Lower leg skin (tissue), 4 donors: Measurements from ENCODE around the gene SLC1A4. TPM values are rescaled to one million over a fixed set of nuclear protein-coding genes. Genes with fewer than 3 reads are reported as not detected.

Experiments
- DNase-seq, 2 donors: peaks; one replicate each; pipeline ENCODE4 v3.0.0-alpha.2; 2019; ENCODE audit warnings: low spot score in 2 of 2
- H3K4me3 ChIP-seq: fragments of 200-600 bp; sonication (generic); 2 replicates; pipeline ENCODE4 v1.5.1; 2017; ENCODE audit warnings: mild to moderate bottlenecking, low read depth; ENCODE audit not compliant: poor library complexity, severe bottlenecking
- POLR2A ChIP-seq, 2 donors: fragments of 450-650 bp; IDR thresholded peaks; one replicate each; pipeline ENCODE4 v1.6.1; 2016 to 2017; ENCODE audit warnings: antibody characterized with exemption in 2 of 2, mild to moderate bottlenecking in 1 of 2, moderate library complexity in 1 of 2
- WGBS, 2 donors: methylation state at CpG; one replicate each; pipeline ENCODE4 v1.1.5; 2018; 5-methylcytosine and 5-hydroxymethylcytosine counted together
- intact Hi-C: fragments of 100-400 bp; cut with DNase I; formaldehyde crosslinking; loops from one replicate; pipeline ENCODE4 v1.15.0; 2023; ENCODE audit warnings: low total_unique reads
- total RNA-seq, 4 donors: library from RNA; depleted of rRNA; stranded (reverse); fragments of >200 nt; gene quantifications; one replicate each; pipeline ENCODE4 v1.1.0, GENCODE V29; 2016
- TF ChIP-seq, protein P1 (sequence below), 3 donors: fragments of 450-650 bp; IDR thresholded peaks; one replicate each; pipeline ENCODE4 v1.5.1; 2016; ENCODE audit warnings: antibody characterized with exemption in 3 of 3, mild to moderate bottlenecking in 3 of 3, moderate library complexity in 2 of 3

SLC1A4 gene
- total RNA-seq, 4 donors from 2014 or later: 8.3 to 31.1 (median 18.0) TPM

GRCh38 chr2:64989982-64990614, 899 bp downstream of the SLC1A4 start:
- peak overlapping the region; percentile 52 for H3K4me3 ChIP-seq
- DNase-seq: no peak
- intact Hi-C loops: no loop called here
- 19 to 20% methylated on average over 25 to 33 of the region's 35 CpGs for WGBS, 2 donors
- no peak for TF ChIP-seq POLR2A (IDR thresholded peaks at IDR 0.05)
- TF ChIP-seq, protein P1, sequence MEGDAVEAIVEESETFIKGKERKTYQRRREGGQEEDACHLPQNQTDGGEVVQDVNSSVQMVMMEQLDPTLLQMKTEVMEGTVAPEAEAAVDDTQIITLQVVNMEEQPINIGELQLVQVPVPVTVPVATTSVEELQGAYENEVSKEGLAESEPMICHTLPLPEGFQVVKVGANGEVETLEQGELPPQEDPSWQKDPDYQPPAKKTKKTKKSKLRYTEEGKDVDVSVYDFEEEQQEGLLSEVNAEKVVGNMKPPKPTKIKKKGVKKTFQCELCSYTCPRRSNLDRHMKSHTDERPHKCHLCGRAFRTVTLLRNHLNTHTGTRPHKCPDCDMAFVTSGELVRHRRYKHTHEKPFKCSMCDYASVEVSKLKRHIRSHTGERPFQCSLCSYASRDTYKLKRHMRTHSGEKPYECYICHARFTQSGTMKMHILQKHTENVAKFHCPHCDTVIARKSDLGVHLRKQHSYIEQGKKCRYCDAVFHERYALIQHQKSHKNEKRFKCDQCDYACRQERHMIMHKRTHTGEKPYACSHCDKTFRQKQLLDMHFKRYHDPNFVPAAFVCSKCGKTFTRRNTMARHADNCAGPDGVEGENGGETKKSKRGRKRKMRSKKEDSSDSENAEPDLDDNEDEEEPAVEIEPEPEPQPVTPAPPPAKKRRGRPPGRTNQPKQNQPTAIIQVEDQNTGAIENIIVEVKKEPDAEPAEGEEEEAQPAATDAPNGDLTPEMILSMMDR (IDR thresholded peaks at IDR 0.05): no peak

GRCh38 chr2:64990876-64991275, 1.7 kb downstream of the SLC1A4 start:
- WGBS, 2 donors: 17 to 25% methylated on average over 1 of the region's 1 CpG
- H3K4me3 ChIP-seq: no peak overlapping the region
- intact Hi-C loops: no loop called here
- DNase-seq: no peak
- TF ChIP-seq, protein P1 (IDR thresholded peaks at IDR 0.05): no peak
- TF ChIP-seq POLR2A (IDR thresholded peaks at IDR 0.05): no peak

DNA sequence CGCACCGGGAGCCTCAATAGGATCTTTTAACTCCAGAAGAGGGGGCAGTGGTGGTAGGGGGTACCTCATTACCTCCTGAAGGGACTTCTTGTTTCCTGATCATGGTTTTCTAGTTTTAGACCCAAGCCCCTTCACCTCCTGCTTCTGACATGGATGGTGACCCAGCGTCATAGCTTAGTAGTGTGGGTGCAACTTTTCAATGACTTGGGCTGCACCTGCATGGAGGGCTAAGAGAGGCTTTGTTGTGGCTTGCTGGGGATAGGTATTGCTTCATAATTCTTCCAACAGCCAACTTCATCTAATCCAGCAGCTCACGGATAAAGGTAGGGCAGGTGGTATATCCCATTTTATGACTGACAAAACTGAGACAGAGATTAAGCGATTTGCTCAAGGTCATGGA, 3.0 kb downstream of the SLC1A4 start:
- DNase-seq: no peak
- no peak for TF ChIP-seq POLR2A (IDR thresholded peaks at IDR 0.05)
- TF ChIP-seq, protein P1 (IDR thresholded peaks at IDR 0.05): no peak
- H3K4me3 ChIP-seq: no peak overlapping the region
- WGBS, 2 donors: 69 to 83% methylated on average over 5 of the region's 5 CpGs
- intact Hi-C loops: no loop called here

DNA sequence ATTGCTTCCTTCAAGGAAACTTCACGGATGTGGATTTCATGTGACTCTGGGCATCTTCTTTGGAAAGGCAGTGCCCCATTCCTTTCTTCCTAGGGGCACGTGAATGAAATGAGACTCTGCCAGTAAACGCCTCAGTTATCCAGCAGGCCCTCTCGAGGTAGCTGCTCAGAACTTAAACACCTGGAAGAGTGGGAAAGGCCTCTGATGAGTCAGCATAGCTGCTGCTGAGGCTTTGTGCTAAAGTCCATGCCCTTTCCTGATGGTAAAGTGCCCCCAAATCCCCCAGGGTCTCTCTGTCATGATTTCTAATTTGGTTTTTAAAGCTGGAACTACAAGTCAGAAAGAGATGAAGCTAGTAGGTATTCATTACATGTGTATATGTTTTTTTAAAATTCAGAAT, 3.8 kb downstream of the SLC1A4 start:
- WGBS, 2 donors: 60 to 70% methylated on average over 4 of the region's 4 CpGs
- H3K4me3 ChIP-seq: no peak overlapping the region
- intact Hi-C loops: no loop called here
- TF ChIP-seq POLR2A (IDR thresholded peaks at IDR 0.05): no peak
- TF ChIP-seq, protein P1 (IDR thresholded peaks at IDR 0.05): no peak
- no peak for DNase-seq

DNA sequence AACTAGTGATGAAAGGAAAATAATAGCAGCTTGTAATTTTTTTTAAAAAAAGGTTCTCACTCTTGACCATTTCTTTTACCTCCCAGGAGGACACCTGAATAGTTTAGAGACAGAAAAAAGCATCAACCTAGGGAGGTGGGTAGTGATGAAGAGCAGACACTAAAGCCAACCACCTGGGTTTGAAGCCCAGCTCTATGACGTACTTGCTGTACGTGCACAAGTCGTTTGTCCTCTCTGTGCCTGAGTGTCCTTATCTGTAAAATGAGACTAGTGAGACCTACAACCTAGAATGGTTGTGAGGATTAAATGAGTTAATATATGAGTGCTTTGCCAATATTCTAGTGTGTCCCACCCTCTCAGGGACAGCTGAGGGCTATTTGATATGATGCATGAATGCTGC, 5.8 kb downstream of the SLC1A4 start:
- intact Hi-C loops: no loop called here
- no peak for DNase-seq
- 93 to 94% methylated on average over 3 of the region's 3 CpGs for WGBS, 2 donors
- no peak overlapping the region for H3K4me3 ChIP-seq
- TF ChIP-seq, protein P1 (IDR thresholded peaks at IDR 0.05): no peak
- no peak for TF ChIP-seq POLR2A (IDR thresholded peaks at IDR 0.05)

GRCh38 chr2:64996871-64997307, 7.7 kb downstream of the SLC1A4 start:
- intact Hi-C loops: no loop called here
- DNase-seq: no peak
- no peak overlapping the region for H3K4me3 ChIP-seq
- TF ChIP-seq POLR2A (IDR thresholded peaks at IDR 0.05): no peak
- TF ChIP-seq, protein P1 (IDR thresholded peaks at IDR 0.05): no peak
- WGBS, 2 donors: 62 to 67% methylated on average over 3 of the region's 3 CpGs
